ENCODE results near the gene LCORL. TPM values are rescaled to one million over a fixed set of nuclear protein-coding genes. Genes with fewer than 3 reads are reported as not detected.

The LCORL gene
- total RNA-seq, 1 donor from 2014 or later = 10.3 TPM

DNA sequence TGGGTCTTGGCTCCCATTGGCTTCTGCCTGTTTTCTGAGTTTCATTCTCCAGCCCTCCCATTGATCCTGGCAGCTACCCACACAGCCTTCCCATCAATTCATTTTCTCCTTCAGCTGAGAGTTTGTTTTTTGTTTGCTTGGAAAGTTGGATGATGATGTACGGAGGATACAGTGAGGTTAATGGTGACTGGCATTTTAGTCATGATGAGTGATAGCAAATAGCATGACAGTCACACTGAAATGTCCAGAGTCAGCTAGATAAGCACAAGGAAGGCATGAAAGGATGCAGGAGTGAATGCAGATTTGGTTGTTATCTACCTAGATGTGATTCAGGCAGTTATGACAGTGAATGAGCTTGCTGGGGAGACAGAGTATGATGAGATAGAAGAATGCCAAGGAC, 30.6 kb upstream of the LCORL start:
- H4K20me1 ChIP-seq (ENCODE audit: insufficient read depth, low read length) = no peaks in the 10 kb centered on the region
- Mint-ChIP-seq H3K9me3 (ENCODE audit: unreplicated experiment) (no peaks in the 10 kb centered on the region), H3K27ac (ENCODE audit: unreplicated experiment) (no peak overlapping the region), H3K27me3 (ENCODE audit: low read depth, unreplicated experiment) (peaks cover 3% of the 10 kb centered on the region), H3K36me3 (ENCODE audit: low read depth, unreplicated experiment) (no peaks in the 10 kb centered on the region), H3K4me3 (ENCODE audit: unreplicated experiment) (no peak overlapping the region), H3K4me1 (ENCODE audit: low read depth, unreplicated experiment) (no peaks in the 10 kb centered on the region)
- H3K27me3 ChIP-seq (ENCODE audit: insufficient read depth, low read length) = no peaks in the 10 kb centered on the region
- H3K36me3 ChIP-seq (ENCODE audit: insufficient read depth, low read length) = no peaks in the 10 kb centered on the region
- no peak overlapping the region for H3K9ac ChIP-seq (ENCODE audit: low read length)
- H3K4me1 ChIP-seq (ENCODE audit: insufficient read depth, low read length) = no peaks in the 10 kb centered on the region
- H3K9me3 ChIP-seq (ENCODE audit: insufficient read depth, low read depth, low read length) = no peaks in the 10 kb centered on the region
- FAIRE-seq = no peak
- TF ChIP-seq CTCF (IDR thresholded peaks at IDR 0.05; ENCODE audit: insufficient read depth, low read depth, low read length) = no peak
- no peak overlapping the region for H3K27ac ChIP-seq (ENCODE audit: low read depth, low read length)
- no peak overlapping the region for H3K4me3 ChIP-seq (ENCODE audit: insufficient read depth, low read depth, low read length)
- no peaks in the 10 kb centered on the region for H3K79me2 ChIP-seq (ENCODE audit: insufficient read depth, low read length)
- DNase-seq (ENCODE audit: low read depth) = no peak
- H2AFZ ChIP-seq (ENCODE audit: low read depth, low read length) = no peak overlapping the region
- H3K4me2 ChIP-seq (ENCODE audit: low read length) = no peak overlapping the region

- H2AFZ ChIP-seq (ENCODE audit: low read depth, low read length) = no peak overlapping the region
- no peak overlapping the region for H3K4me3 ChIP-seq (ENCODE audit: insufficient read depth, low read depth, low read length)
- no peak overlapping the region for H3K9ac ChIP-seq (ENCODE audit: low read length)
- Mint-ChIP-seq H3K27ac (ENCODE audit: unreplicated experiment) (no peak overlapping the region), H3K4me1 (ENCODE audit: low read depth, unreplicated experiment) (no peaks in the 10 kb centered on the region), H3K27me3 (ENCODE audit: low read depth, unreplicated experiment) (peaks cover 3% of the 10 kb centered on the region), H3K9me3 (ENCODE audit: unreplicated experiment) (no peaks in the 10 kb centered on the region), H3K4me3 (ENCODE audit: unreplicated experiment) (no peak overlapping the region), H3K36me3 (ENCODE audit: low read depth, unreplicated experiment) (no peaks in the 10 kb centered on the region)
- no peaks in the 10 kb centered on the region for H3K4me1 ChIP-seq (ENCODE audit: insufficient read depth, low read length)
- no peaks in the 10 kb centered on the region for H3K79me2 ChIP-seq (ENCODE audit: insufficient read depth, low read length)
- no peaks in the 10 kb centered on the region for H4K20me1 ChIP-seq (ENCODE audit: insufficient read depth, low read length)
- no peaks in the 10 kb centered on the region for H3K27me3 ChIP-seq (ENCODE audit: insufficient read depth, low read length)
- H3K4me2 ChIP-seq (ENCODE audit: low read length) = no peak overlapping the region
- FAIRE-seq (no peak), DNase-seq (ENCODE audit: low read depth) (no peak)
- H3K9me3 ChIP-seq (ENCODE audit: insufficient read depth, low read depth, low read length) = no peaks in the 10 kb centered on the region
- H3K27ac ChIP-seq (ENCODE audit: low read depth, low read length) = no peak overlapping the region
- TF ChIP-seq CTCF (IDR thresholded peaks at IDR 0.05; ENCODE audit: insufficient read depth, low read depth, low read length) (no peak), EZH2 (IDR thresholded peaks at IDR 0.05; ENCODE audit: insufficient read depth, low read length) (no peak)
- H3K36me3 ChIP-seq (ENCODE audit: insufficient read depth, low read length) = no peaks in the 10 kb centered on the region
Measured at GRCh38 chr4:18051281-18051680, 29.7 kb upstream of the LCORL start.

DNA sequence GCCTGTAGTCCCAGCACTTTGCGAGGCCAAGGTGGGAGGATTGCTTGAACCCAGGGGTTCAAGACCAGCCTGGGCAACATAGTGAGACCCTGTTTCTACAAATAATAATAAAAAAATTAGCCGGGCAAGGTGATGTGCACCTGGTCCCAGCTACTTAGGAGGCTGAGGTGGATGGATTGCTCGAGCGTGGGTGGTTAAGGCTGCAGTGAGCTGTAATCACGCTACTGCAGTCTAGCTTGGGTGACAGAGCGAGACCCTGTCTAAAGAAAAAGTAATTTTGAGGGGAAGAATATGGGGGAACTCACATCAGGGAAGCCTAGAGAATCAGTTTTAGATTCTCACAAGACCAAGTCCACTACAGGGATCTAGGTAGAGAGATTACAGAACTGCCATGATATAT, 28.9 kb upstream of the LCORL start:
- Mint-ChIP-seq H3K27ac (ENCODE audit: unreplicated experiment) (no peak overlapping the region), H3K4me1 (ENCODE audit: low read depth, unreplicated experiment) (no peaks in the 10 kb centered on the region), H3K4me3 (ENCODE audit: unreplicated experiment) (no peak overlapping the region), H3K27me3 (ENCODE audit: low read depth, unreplicated experiment) (peaks cover 3% of the 10 kb centered on the region), H3K36me3 (ENCODE audit: low read depth, unreplicated experiment) (no peaks in the 10 kb centered on the region), H3K9me3 (ENCODE audit: unreplicated experiment) (no peaks in the 10 kb centered on the region)
- no peaks in the 10 kb centered on the region for H3K27me3 ChIP-seq (ENCODE audit: insufficient read depth, low read length)
- FAIRE-seq (no peak), DNase-seq (ENCODE audit: low read depth) (no peak)
- no peak overlapping the region for H3K4me2 ChIP-seq (ENCODE audit: low read length)
- no peak overlapping the region for H3K9ac ChIP-seq (ENCODE audit: low read length)
- H3K27ac ChIP-seq (ENCODE audit: low read depth, low read length) = no peak overlapping the region
- no peak overlapping the region for H2AFZ ChIP-seq (ENCODE audit: low read depth, low read length)
- TF ChIP-seq CTCF (IDR thresholded peaks at IDR 0.05; ENCODE audit: insufficient read depth, low read depth, low read length) (no peak), EZH2 (IDR thresholded peaks at IDR 0.05; ENCODE audit: insufficient read depth, low read length) (no peak)
- no peaks in the 10 kb centered on the region for H4K20me1 ChIP-seq (ENCODE audit: insufficient read depth, low read length)
- no peaks in the 10 kb centered on the region for H3K9me3 ChIP-seq (ENCODE audit: insufficient read depth, low read depth, low read length)
- H3K4me3 ChIP-seq (ENCODE audit: insufficient read depth, low read depth, low read length) = no peak overlapping the region
- H3K36me3 ChIP-seq (ENCODE audit: insufficient read depth, low read length) = no peaks in the 10 kb centered on the region
- no peaks in the 10 kb centered on the region for H3K4me1 ChIP-seq (ENCODE audit: insufficient read depth, low read length)
- H3K79me2 ChIP-seq (ENCODE audit: insufficient read depth, low read length) = no peaks in the 10 kb centered on the region
